Measurements from ENCODE around the gene PDE4D.

PDE4D gene

DNA sequence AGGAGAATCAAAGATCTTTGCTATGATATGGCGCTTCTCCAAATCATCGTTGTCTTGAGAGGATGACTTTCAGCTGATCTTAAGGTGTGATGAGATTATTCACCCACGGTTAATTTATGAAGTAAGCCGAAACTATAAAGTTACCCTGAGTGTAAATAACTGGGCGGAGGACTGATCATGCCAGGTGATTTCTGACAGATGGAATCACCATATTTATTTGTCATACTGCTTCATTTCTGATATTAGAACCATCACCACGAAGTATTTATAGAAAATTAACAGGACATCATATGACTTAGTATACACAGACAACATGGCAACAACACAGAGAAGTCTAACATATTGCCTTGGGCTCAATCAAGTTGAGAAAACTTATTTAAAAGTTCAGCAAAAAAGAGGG is 708.8 kb downstream of the PDE4D start:
- H3K4me1 ChIP-seq (ENCODE audit: control insufficient read depth, insufficient read depth, low read length, poor library complexity, severe bottlenecking), result peaks cover 10% of the 10 kb centered on the region
- WGBS, 2 experiments (ENCODE audit: insufficient coverage in 2 of 2), result 84 to 86% methylated on average over 3 to 5 of the region's 6 CpGs
- H3K27ac ChIP-seq (ENCODE audit: low read depth, low read length, severe bottlenecking), result no peak overlapping the region
- no peaks in the 10 kb centered on the region for H3K9me3 ChIP-seq (ENCODE audit: control insufficient read depth, low read length)
- no peak overlapping the region for H3K4me3 ChIP-seq (ENCODE audit: extremely low read depth, insufficient read depth, low read length, poor library complexity, severe bottlenecking)
- no peaks in the 10 kb centered on the region for H3K36me3 ChIP-seq (ENCODE audit: control insufficient read depth, insufficient read depth, low read length)

GRCh38 chr5:59182760-59183159 is 710.8 kb downstream of the PDE4D start:
- Histone ChIP-seq H3K27ac (ENCODE audit: low read depth, low read length, severe bottlenecking) (no peak overlapping the region), H3K4me1 (ENCODE audit: control insufficient read depth, insufficient read depth, low read length, poor library complexity, severe bottlenecking) (peaks cover 6% of the 10 kb centered on the region), H3K9me3 (ENCODE audit: control insufficient read depth, low read length) (no peaks in the 10 kb centered on the region), H3K4me3 (ENCODE audit: extremely low read depth, insufficient read depth, low read length, poor library complexity, severe bottlenecking) (no peak overlapping the region), H3K36me3 (ENCODE audit: control insufficient read depth, insufficient read depth, low read length) (no peaks in the 10 kb centered on the region)
- WGBS, 2 experiments (ENCODE audit: insufficient coverage in 2 of 2), result 67 to 92% methylated on average over 1 to 2 of the region's 3 CpGs

- Histone ChIP-seq H3K36me3 (ENCODE audit: control insufficient read depth, insufficient read depth, low read length) (no peaks in the 10 kb centered on the region), H3K4me1 (ENCODE audit: control insufficient read depth, insufficient read depth, low read length, poor library complexity, severe bottlenecking) (peaks cover 4% of the 10 kb centered on the region), H3K9me3 (ENCODE audit: control insufficient read depth, low read length) (no peaks in the 10 kb centered on the region), H3K4me3 (ENCODE audit: extremely low read depth, insufficient read depth, low read length, poor library complexity, severe bottlenecking) (no peak overlapping the region), H3K27ac (ENCODE audit: low read depth, low read length, severe bottlenecking) (no peak overlapping the region)
- 100% methylated on average over 2 of the region's 2 CpGs; no CpG with 5 or more reads in 1 of the 2 experiments for WGBS, 2 experiments (ENCODE audit: insufficient coverage in 2 of 2)
Observed at GRCh38 chr5:59180515-59180914, 713.0 kb downstream of the PDE4D start.

GRCh38 chr5:59179704-59180103 is 713.8 kb downstream of the PDE4D start:
- no peaks in the 10 kb centered on the region for H3K36me3 ChIP-seq (ENCODE audit: control insufficient read depth, insufficient read depth, low read length)
- WGBS, 2 experiments (ENCODE audit: insufficient coverage in 2 of 2), result 56 to 67% methylated on average over 1 of the region's 2 CpGs
- no peaks in the 10 kb centered on the region for H3K9me3 ChIP-seq (ENCODE audit: control insufficient read depth, low read length)
- H3K27ac ChIP-seq (ENCODE audit: low read depth, low read length, severe bottlenecking), result no peak overlapping the region
- peaks cover 4% of the 10 kb centered on the region for H3K4me1 ChIP-seq (ENCODE audit: control insufficient read depth, insufficient read depth, low read length, poor library complexity, severe bottlenecking)
- no peak overlapping the region for H3K4me3 ChIP-seq (ENCODE audit: extremely low read depth, insufficient read depth, low read length, poor library complexity, severe bottlenecking)

DNA sequence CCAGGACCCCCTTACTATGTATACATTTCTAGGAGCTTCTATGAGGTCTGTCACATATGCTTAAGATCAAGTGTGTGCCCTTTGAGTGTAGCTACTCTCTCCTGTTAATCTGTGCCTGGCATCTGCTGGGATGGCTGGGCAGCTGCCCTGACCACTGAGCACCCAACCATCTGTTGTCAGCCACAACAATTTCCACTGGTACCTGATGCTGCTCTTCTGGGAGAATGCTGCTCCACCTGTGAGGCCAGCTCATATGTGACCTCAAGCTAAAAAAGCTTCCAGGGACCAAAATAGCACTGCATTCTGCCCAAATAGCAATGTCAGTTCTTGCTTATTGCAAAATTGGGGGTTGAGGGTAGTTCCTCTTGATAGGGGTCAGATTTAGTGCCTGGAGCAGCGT is 715.0 kb downstream of the PDE4D start:
- Histone ChIP-seq H3K9me3 (ENCODE audit: control insufficient read depth, low read length) (no peaks in the 10 kb centered on the region), H3K27ac (ENCODE audit: low read depth, low read length, severe bottlenecking) (no peak overlapping the region), H3K4me3 (ENCODE audit: extremely low read depth, insufficient read depth, low read length, poor library complexity, severe bottlenecking) (no peak overlapping the region), H3K36me3 (ENCODE audit: control insufficient read depth, insufficient read depth, low read length) (no peaks in the 10 kb centered on the region), H3K4me1 (ENCODE audit: control insufficient read depth, insufficient read depth, low read length, poor library complexity, severe bottlenecking) (peaks cover 4% of the 10 kb centered on the region)
- 100% methylated on average over 1 of the region's 1 CpG; no CpG with 5 or more reads in 1 of the 2 experiments for WGBS, 2 experiments (ENCODE audit: insufficient coverage in 2 of 2)

- Histone ChIP-seq H3K4me1 (ENCODE audit: control insufficient read depth, insufficient read depth, low read length, poor library complexity, severe bottlenecking) (peaks cover 4% of the 10 kb centered on the region), H3K9me3 (ENCODE audit: control insufficient read depth, low read length) (no peaks in the 10 kb centered on the region), H3K4me3 (ENCODE audit: extremely low read depth, insufficient read depth, low read length, poor library complexity, severe bottlenecking) (no peak overlapping the region), H3K36me3 (ENCODE audit: control insufficient read depth, insufficient read depth, low read length) (no peaks in the 10 kb centered on the region), H3K27ac (ENCODE audit: low read depth, low read length, severe bottlenecking) (no peak overlapping the region)
- WGBS, 2 experiments (ENCODE audit: insufficient coverage in 2 of 2), result 80 to 100% methylated on average over 1 to 2 of the region's 2 CpGs
Observed at GRCh38 chr5:59178071-59178470, 715.5 kb downstream of the PDE4D start.

DNA sequence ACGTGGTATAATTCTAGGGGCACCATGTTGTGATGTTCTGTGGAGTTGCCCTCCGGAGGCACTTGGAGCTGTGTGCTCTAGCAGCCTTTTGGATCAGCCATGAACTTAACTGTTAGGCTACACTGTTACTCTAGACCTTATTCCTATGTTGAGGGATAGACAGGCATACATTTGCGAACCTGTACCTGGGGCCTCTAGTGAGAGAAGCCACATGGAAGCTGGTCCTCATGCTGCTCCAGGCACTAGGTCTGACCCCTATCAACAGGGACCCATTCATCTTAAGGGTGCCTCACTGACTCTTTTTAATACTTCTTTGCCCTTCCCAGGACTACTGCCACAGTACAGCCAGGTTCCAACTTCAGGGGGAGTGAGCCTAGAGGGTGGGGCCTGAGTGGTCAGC is 715.9 kb downstream of the PDE4D start:
- no peak overlapping the region for H3K27ac ChIP-seq (ENCODE audit: low read depth, low read length, severe bottlenecking)
- WGBS, 2 experiments (ENCODE audit: insufficient coverage in 2 of 2), result 90% methylated on average over 3 of the region's 3 CpGs
- H3K4me1 ChIP-seq (ENCODE audit: control insufficient read depth, insufficient read depth, low read length, poor library complexity, severe bottlenecking), result peaks cover 2% of the 10 kb centered on the region
- H3K4me3 ChIP-seq (ENCODE audit: extremely low read depth, insufficient read depth, low read length, poor library complexity, severe bottlenecking), result no peak overlapping the region
- H3K36me3 ChIP-seq (ENCODE audit: control insufficient read depth, insufficient read depth, low read length), result no peaks in the 10 kb centered on the region
- H3K9me3 ChIP-seq (ENCODE audit: control insufficient read depth, low read length), result no peaks in the 10 kb centered on the region

DNA sequence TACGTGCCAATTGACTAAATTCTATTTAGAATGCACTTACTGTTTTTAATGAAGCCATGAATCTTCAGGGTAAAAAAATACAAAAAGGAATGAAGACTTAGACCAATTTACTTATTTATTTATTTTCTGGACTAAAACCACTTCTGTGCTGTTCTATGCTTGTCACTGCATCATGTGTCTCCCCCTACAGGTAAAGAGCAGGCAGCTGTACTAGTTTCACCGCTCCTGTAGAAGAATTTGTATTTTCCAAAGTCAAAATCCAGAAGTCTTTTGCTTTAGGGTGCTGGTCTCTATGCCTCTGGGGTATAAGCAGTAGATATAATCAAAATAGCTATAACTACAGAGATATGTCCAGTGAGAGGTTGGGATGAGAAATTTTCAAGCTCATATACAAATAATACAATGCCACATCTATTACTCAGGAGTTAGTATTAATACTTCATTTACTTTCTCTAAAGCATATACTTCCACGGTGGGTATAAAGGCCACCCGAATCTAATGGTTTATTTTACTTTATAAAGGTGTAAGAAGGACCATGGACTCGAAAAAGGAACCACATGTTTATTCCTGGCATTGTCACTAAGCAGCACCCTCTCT is 719.2 kb downstream of the PDE4D start:
- H3K36me3 ChIP-seq (ENCODE audit: control insufficient read depth, insufficient read depth, low read length), result no peaks in the 10 kb centered on the region
- WGBS, 2 experiments (ENCODE audit: insufficient coverage in 2 of 2), result 60% methylated on average over 1 of the region's 5 CpGs; no CpG with 5 or more reads in 1 of the 2 experiments

GRCh38 chr5:59173578-59173977 is 719.9 kb downstream of the PDE4D start:
- H3K27ac ChIP-seq (ENCODE audit: low read depth, low read length, severe bottlenecking), result no peak overlapping the region
- H3K4me1 ChIP-seq (ENCODE audit: control insufficient read depth, insufficient read depth, low read length, poor library complexity, severe bottlenecking), result no peaks in the 10 kb centered on the region
- no CpG with 5 or more reads among the region's 1 CpG for WGBS, 2 experiments (ENCODE audit: insufficient coverage in 2 of 2)
- H3K4me3 ChIP-seq (ENCODE audit: extremely low read depth, insufficient read depth, low read length, poor library complexity, severe bottlenecking), result no peak overlapping the region
- no peaks in the 10 kb centered on the region for H3K9me3 ChIP-seq (ENCODE audit: control insufficient read depth, low read length)
- no peaks in the 10 kb centered on the region for H3K36me3 ChIP-seq (ENCODE audit: control insufficient read depth, insufficient read depth, low read length)

More for the DNA sequence above, 719.2 kb downstream of the PDE4D start:
- H3K27ac ChIP-seq (ENCODE audit: low read depth, low read length, severe bottlenecking), result no peak overlapping the region
- no peak overlapping the region for H3K4me3 ChIP-seq (ENCODE audit: extremely low read depth, insufficient read depth, low read length, poor library complexity, severe bottlenecking)
- no peaks in the 10 kb centered on the region for H3K9me3 ChIP-seq (ENCODE audit: control insufficient read depth, low read length)
- no peaks in the 10 kb centered on the region for H3K4me1 ChIP-seq (ENCODE audit: control insufficient read depth, insufficient read depth, low read length, poor library complexity, severe bottlenecking)

GRCh38 chr5:59171131-59171530 is 722.4 kb downstream of the PDE4D start:
- no peaks in the 10 kb centered on the region for H3K4me1 ChIP-seq (ENCODE audit: control insufficient read depth, insufficient read depth, low read length, poor library complexity, severe bottlenecking)
- H3K27ac ChIP-seq (ENCODE audit: low read depth, low read length, severe bottlenecking), result no peak overlapping the region
- no peaks in the 10 kb centered on the region for H3K9me3 ChIP-seq (ENCODE audit: control insufficient read depth, low read length)
- H3K36me3 ChIP-seq (ENCODE audit: control insufficient read depth, insufficient read depth, low read length), result no peaks in the 10 kb centered on the region
- no peak overlapping the region for H3K4me3 ChIP-seq (ENCODE audit: extremely low read depth, insufficient read depth, low read length, poor library complexity, severe bottlenecking)
- WGBS, 2 experiments (ENCODE audit: insufficient coverage in 2 of 2), result 93 to 100% methylated on average over 1 of the region's 2 CpGs

- Histone ChIP-seq H3K9me3 (ENCODE audit: control insufficient read depth, low read length) (no peaks in the 10 kb centered on the region), H3K36me3 (ENCODE audit: control insufficient read depth, insufficient read depth, low read length) (no peaks in the 10 kb centered on the region), H3K4me3 (ENCODE audit: extremely low read depth, insufficient read depth, low read length, poor library complexity, severe bottlenecking) (no peak overlapping the region), H3K4me1 (ENCODE audit: control insufficient read depth, insufficient read depth, low read length, poor library complexity, severe bottlenecking) (no peaks in the 10 kb centered on the region), H3K27ac (ENCODE audit: low read depth, low read length, severe bottlenecking) (no peak overlapping the region)
- 88 to 100% methylated on average over 1 of the region's 1 CpG for WGBS, 2 experiments (ENCODE audit: insufficient coverage in 2 of 2)
Observed at GRCh38 chr5:59169768-59170150, 723.8 kb downstream of the PDE4D start.
